ENCODE measurements around the gene HDAC4.

DNA sequence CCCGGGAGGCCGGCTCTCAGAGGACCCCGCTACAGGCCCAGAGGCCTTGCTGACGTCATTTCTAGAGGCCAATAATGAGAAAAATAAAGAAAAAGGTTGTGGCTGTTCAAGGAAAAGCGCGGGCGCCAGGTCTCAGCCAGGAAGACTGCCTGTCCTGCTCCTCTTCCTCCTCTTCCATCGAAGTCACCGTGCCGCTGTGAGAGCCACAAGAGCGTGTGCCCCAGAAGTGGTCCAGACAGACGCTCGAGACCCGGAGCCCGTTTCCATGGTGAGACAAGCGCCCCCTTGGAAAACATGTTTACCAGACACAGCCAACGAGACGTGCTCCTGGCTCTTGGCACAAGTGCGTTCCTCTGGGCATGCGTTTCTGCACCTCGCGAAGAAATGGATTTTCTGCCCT is 210.5 kb downstream of the HDAC4 start:
- TF ChIP-seq RAD21 (conservative IDR thresholded peaks at IDR 0.05 in 1 of 2, IDR thresholded peaks at IDR 0.05 in 1 of 2): no peak
- TF ChIP-seq POLR2A (IDR thresholded peaks at IDR 0.05; ENCODE audit: low read length): no peak
- no peak for TF ChIP-seq PHF8 (IDR thresholded peaks at IDR 0.05; ENCODE audit: borderline replicate concordance, low read depth)
- TF ChIP-seq POLR2AphosphoS2 (conservative IDR thresholded peaks at IDR 0.05; ENCODE audit: low read length): no peak
- TF ChIP-seq, protein P1, sequence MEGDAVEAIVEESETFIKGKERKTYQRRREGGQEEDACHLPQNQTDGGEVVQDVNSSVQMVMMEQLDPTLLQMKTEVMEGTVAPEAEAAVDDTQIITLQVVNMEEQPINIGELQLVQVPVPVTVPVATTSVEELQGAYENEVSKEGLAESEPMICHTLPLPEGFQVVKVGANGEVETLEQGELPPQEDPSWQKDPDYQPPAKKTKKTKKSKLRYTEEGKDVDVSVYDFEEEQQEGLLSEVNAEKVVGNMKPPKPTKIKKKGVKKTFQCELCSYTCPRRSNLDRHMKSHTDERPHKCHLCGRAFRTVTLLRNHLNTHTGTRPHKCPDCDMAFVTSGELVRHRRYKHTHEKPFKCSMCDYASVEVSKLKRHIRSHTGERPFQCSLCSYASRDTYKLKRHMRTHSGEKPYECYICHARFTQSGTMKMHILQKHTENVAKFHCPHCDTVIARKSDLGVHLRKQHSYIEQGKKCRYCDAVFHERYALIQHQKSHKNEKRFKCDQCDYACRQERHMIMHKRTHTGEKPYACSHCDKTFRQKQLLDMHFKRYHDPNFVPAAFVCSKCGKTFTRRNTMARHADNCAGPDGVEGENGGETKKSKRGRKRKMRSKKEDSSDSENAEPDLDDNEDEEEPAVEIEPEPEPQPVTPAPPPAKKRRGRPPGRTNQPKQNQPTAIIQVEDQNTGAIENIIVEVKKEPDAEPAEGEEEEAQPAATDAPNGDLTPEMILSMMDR (IDR thresholded peaks at IDR 0.05): no peak
- TF ChIP-seq, protein P2, sequence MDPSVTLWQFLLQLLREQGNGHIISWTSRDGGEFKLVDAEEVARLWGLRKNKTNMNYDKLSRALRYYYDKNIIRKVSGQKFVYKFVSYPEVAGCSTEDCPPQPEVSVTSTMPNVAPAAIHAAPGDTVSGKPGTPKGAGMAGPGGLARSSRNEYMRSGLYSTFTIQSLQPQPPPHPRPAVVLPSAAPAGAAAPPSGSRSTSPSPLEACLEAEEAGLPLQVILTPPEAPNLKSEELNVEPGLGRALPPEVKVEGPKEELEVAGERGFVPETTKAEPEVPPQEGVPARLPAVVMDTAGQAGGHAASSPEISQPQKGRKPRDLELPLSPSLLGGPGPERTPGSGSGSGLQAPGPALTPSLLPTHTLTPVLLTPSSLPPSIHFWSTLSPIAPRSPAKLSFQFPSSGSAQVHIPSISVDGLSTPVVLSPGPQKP (IDR thresholded peaks at IDR 0.05; ENCODE audit: low read depth, low read length): no peak
- no peak for TF ChIP-seq CHD4 (IDR thresholded peaks at IDR 0.05; ENCODE audit: borderline replicate concordance)
- TF ChIP-seq, protein P3, sequence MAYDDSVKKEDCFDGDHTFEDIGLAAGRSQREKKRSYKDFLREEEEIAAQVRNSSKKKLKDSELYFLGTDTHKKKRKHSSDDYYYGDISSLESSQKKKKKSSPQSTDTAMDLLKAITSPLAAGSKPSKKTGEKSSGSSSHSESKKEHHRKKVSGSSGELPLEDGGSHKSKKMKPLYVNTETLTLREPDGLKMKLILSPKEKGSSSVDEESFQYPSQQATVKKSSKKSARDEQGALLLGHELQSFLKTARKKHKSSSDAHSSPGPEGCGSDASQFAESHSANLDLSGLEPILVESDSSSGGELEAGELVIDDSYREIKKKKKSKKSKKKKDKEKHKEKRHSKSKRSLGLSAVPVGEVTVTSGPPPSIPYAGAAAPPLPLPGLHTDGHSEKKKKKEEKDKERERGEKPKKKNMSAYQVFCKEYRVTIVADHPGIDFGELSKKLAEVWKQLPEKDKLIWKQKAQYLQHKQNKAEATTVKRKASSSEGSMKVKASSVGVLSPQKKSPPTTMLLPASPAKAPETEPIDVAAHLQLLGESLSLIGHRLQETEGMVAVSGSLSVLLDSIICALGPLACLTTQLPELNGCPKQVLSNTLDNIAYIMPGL (CRISPR knock-in tag; IDR thresholded peaks at IDR 0.05; ENCODE audit: borderline replicate concordance): no peak
- TF ChIP-seq CEBPB (IDR thresholded peaks at IDR 0.05): no peak
- TF ChIP-seq EP300 (IDR thresholded peaks at IDR 0.05): no peak
- TF ChIP-seq ZNF302 (CRISPR knock-in tag; IDR thresholded peaks at IDR 0.05): no peak

All from A549 (cell line).